Mesendoderm (in vitro differentiated cells): ENCODE results near the gene R3HCC1L.
"Not testable (repeated sequence)": the region's sequence is repeated elsewhere in the genome, so short reads cannot be mapped to it uniquely, and the experiment has no call there.

Experiments
- DNase-seq: peaks from one replicate; pipeline ENCODE4 v3.0.0; 2013
- H2AK5ac ChIP-seq: 2 replicates; pipeline ENCODE4 v1.6.1; 2013; ENCODE audit warnings: low read length, inconsistent platforms
- H2BK120ac ChIP-seq: 2 replicates; pipeline ENCODE4 v1.6.1; 2013; ENCODE audit warnings: low read depth, mild to moderate bottlenecking, low read length, moderate library complexity, mixed read lengths
- H2BK15ac ChIP-seq: replicated peaks from 2 replicates; pipeline ENCODE4 v1.6.1; 2013; ENCODE audit warnings: low read depth, mild to moderate bottlenecking, moderate library complexity
- H2BK5ac ChIP-seq: 2 replicates; pipeline ENCODE4 v1.6.1; 2013; ENCODE audit warnings: low read length, inconsistent platforms
- H3K18ac ChIP-seq: 2 replicates; pipeline ENCODE4 v1.6.1; 2013; ENCODE audit warnings: mild to moderate bottlenecking, low read length, mixed read lengths
- H3K23ac ChIP-seq: one replicate; pipeline ENCODE4 v1.6.1; 2013; ENCODE audit warnings: low read length
- H3K27ac ChIP-seq: 2 replicates; pipeline ENCODE4 v1.5.1; 2013; ENCODE audit warnings: low read depth, mild to moderate bottlenecking, inconsistent platforms, low read length, moderate library complexity
- H3K27me3 ChIP-seq: 2 replicates; pipeline ENCODE4 v1.6.1; 2013; ENCODE audit warnings: low read length, control low read depth, mild to moderate bottlenecking, inconsistent platforms; ENCODE audit not compliant: insufficient read depth, poor library complexity
- H3K36me3 ChIP-seq: 2 replicates; pipeline ENCODE4 v1.6.1; 2013; ENCODE audit warnings: low read length, inconsistent platforms; ENCODE audit not compliant: control insufficient read depth, insufficient read depth
- H3K4ac ChIP-seq: one replicate; pipeline ENCODE4 v1.6.1; 2013; ENCODE audit warnings: low read depth, mild to moderate bottlenecking, low read length, moderate library complexity
- H3K4me1 ChIP-seq: 2 replicates; pipeline ENCODE4 v1.6.1; 2013; ENCODE audit warnings: low read depth, low read length, inconsistent platforms; ENCODE audit not compliant: control insufficient read depth
- H3K4me2 ChIP-seq: 2 replicates; pipeline ENCODE4 v1.6.1; 2013; ENCODE audit warnings: low read length
- H3K4me3 ChIP-seq: 2 replicates; pipeline ENCODE4 v1.5.1; 2013; ENCODE audit warnings: mild to moderate bottlenecking, low read length
- H3K56ac ChIP-seq: one replicate; pipeline ENCODE4 v1.6.1; 2013; ENCODE audit warnings: low read length
- H3K79me1 ChIP-seq: 2 replicates; pipeline ENCODE4 v1.6.1; 2013; ENCODE audit warnings: low read length, inconsistent platforms
- H3K79me2 ChIP-seq: 2 replicates; pipeline ENCODE4 v1.6.1; 2013; ENCODE audit warnings: mild to moderate bottlenecking, low read length; ENCODE audit not compliant: control insufficient read depth, insufficient read depth
- H3K9ac ChIP-seq: 2 replicates; pipeline ENCODE4 v1.6.1; 2013; ENCODE audit warnings: low read length, inconsistent platforms
- H4K5ac ChIP-seq: one replicate; pipeline ENCODE4 v1.6.1; 2013; ENCODE audit warnings: low read length
- H4K8ac ChIP-seq: one replicate; pipeline ENCODE4 v1.6.1; 2013; ENCODE audit warnings: low read depth, mild to moderate bottlenecking, control low read depth, low read length, moderate library complexity
- WGBS: extraction: QIAGEN DNeasy Blood & Tissue Kit; methylation state at CpG from one replicate; pipeline ENCODE4 v1.1.7; 2013; ENCODE audit warnings: low lambda C conversion rate, missing lambda C conversion rate; ENCODE audit not compliant: insufficient coverage; ENCODE audit errors: extremely low coverage; 5-methylcytosine and 5-hydroxymethylcytosine counted together

Gene R3HCC1L

DNA sequence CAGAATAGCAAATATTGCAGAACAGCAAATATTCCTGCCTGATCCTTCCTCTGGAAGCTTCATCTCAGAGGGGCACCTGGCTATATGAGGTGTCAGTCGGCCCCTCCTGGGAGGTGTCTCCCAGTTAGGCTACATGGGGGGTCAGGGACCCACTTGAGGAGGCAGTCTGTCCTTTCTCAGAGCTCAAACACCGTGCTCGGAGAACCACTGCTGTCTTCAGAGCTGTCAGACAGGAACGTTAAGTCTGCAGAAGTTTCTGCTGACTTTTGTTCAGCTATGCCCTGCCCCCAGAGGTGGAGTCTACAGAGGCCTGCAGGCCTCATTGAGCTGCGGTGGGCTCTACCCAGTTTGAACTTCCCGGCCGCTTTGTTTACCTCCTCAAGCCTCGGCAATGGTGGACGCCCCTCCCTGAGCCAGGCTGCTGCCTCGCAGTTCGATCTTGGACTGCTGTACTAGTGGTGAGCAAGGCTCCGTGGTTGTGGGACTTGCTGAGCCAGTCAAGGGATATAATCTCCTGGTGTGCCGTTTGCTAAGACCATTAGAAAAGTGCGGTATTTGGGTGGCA, 48.0 kb downstream of the R3HCC1L start:
- H3K18ac ChIP-seq, H3K79me2 ChIP-seq, H3K4me3 ChIP-seq, H3K56ac ChIP-seq, H3K9ac ChIP-seq, H3K27ac ChIP-seq, H3K4me1 ChIP-seq, H4K8ac ChIP-seq, H2AK5ac ChIP-seq, H3K4me2 ChIP-seq, H3K79me1 ChIP-seq, H2BK5ac ChIP-seq, H3K4ac ChIP-seq, H2BK120ac ChIP-seq, H4K5ac ChIP-seq, H3K27me3 ChIP-seq, DNase-seq, H2BK15ac ChIP-seq, H3K23ac ChIP-seq, H3K36me3 ChIP-seq: not testable (repeated sequence)
- WGBS: no CpG with 5 or more reads among the region's 14 CpGs

DNA sequence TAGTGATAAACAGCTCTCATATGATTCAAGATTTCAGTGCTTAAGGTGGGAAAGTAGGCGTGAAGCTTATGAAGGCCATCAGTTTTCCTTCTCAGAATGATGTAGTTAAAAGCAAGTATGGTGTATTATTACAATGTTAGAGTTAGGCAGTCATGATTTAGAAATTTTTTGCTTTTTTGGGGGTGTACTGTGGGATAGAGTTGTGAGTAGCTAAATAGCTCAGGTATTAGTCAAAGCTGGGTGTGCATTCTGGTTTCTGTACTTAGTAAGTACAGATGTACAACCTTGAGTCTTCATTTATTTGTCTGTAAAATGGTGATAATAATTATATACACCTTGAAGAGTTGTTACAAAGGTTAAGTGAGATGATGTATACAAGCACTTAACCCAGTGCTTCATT, 52.2 kb downstream of the R3HCC1L start:
- H4K8ac ChIP-seq: no peak overlapping the region
- H2BK120ac ChIP-seq: no peak overlapping the region
- H3K27me3 ChIP-seq: no peaks in the 10 kb centered on the region
- no peak overlapping the region for H3K4ac ChIP-seq
- no CpG with 5 or more reads among the region's 1 CpG for WGBS
- H3K18ac ChIP-seq: no peak overlapping the region
- no peaks in the 10 kb centered on the region for H3K79me1 ChIP-seq
- H3K9ac ChIP-seq: no peak overlapping the region
- H3K4me3 ChIP-seq: no peak overlapping the region
- H3K79me2 ChIP-seq: no peaks in the 10 kb centered on the region
- no peak for DNase-seq
- no peaks in the 10 kb centered on the region for H3K4me1 ChIP-seq
- H3K36me3 ChIP-seq: no peaks in the 10 kb centered on the region
- H3K23ac ChIP-seq: no peak overlapping the region
- H4K5ac ChIP-seq: no peak overlapping the region
- H2AK5ac ChIP-seq: no peak overlapping the region
- no peak overlapping the region for H3K4me2 ChIP-seq
- H3K27ac ChIP-seq: no peak overlapping the region
- no peak overlapping the region for H3K56ac ChIP-seq
- H2BK15ac ChIP-seq: no peak overlapping the region
- H2BK5ac ChIP-seq: no peak overlapping the region

DNA sequence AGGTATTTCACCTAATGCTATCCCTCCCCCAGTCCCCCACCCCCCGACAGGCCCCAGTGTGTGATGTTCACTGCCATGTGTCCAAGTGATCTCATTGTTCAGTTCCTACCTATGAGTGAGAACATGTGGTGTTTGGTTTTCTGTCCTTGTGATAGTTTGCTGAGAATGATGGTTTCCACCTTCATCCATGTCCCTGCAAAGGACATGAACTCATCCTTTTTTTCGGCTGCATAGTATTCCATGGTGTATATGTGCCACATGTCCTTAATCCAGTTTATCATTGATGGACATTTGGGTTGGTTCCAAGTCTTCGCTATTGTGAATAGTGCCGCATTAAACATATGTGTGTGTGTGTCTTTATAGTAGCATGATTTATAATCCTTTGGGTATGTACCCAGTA, 56.3 kb downstream of the R3HCC1L start:
- H4K8ac ChIP-seq, H3K79me1 ChIP-seq, H2BK120ac ChIP-seq, H3K4ac ChIP-seq, H3K18ac ChIP-seq, H3K4me2 ChIP-seq, H2BK5ac ChIP-seq, H3K27ac ChIP-seq, H3K36me3 ChIP-seq, H3K9ac ChIP-seq, DNase-seq, H3K56ac ChIP-seq, H3K4me1 ChIP-seq, H4K5ac ChIP-seq, H2BK15ac ChIP-seq, H3K23ac ChIP-seq, H3K4me3 ChIP-seq, H2AK5ac ChIP-seq, H3K79me2 ChIP-seq, H3K27me3 ChIP-seq: not testable (repeated sequence)
- no CpG with 5 or more reads among the region's 4 CpGs for WGBS

DNA sequence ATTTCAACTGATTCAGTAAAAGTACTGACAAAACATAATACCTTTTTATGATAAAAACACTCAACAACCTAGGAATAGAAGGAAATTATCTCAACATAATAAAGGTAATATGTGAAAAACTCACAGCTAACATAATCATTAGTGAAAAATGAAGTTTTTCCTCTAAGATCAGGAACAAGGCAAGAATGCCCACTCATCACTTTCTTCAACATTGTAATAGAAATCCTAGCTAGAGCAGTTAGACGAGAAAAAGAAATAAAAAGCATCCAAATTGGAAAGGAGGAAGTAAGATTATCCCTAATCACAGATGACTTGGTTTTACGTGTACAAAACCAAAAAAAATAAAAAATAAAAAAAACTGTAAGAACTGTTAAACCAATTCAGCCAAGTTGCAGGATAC, 58.6 kb downstream of the R3HCC1L start:
- H2AK5ac ChIP-seq: no peak overlapping the region
- H3K18ac ChIP-seq: no peak overlapping the region
- WGBS: no CpG with 5 or more reads among the region's 2 CpGs
- no peak overlapping the region for H3K4me2 ChIP-seq
- H3K79me1 ChIP-seq: no peaks in the 10 kb centered on the region
- H4K5ac ChIP-seq: no peak overlapping the region
- no peaks in the 10 kb centered on the region for H3K36me3 ChIP-seq
- no peak overlapping the region for H3K23ac ChIP-seq
- H2BK5ac ChIP-seq: no peak overlapping the region
- no peaks in the 10 kb centered on the region for H3K27me3 ChIP-seq
- no peak overlapping the region for H4K8ac ChIP-seq
- no peaks in the 10 kb centered on the region for H3K79me2 ChIP-seq
- no peak for DNase-seq
- no peak overlapping the region for H3K9ac ChIP-seq
- no peak overlapping the region for H3K4ac ChIP-seq
- no peak overlapping the region for H3K27ac ChIP-seq
- H2BK15ac ChIP-seq: no peak overlapping the region
- no peak overlapping the region for H2BK120ac ChIP-seq
- no peaks in the 10 kb centered on the region for H3K4me1 ChIP-seq
- H3K56ac ChIP-seq: no peak overlapping the region
- no peak overlapping the region for H3K4me3 ChIP-seq

DNA sequence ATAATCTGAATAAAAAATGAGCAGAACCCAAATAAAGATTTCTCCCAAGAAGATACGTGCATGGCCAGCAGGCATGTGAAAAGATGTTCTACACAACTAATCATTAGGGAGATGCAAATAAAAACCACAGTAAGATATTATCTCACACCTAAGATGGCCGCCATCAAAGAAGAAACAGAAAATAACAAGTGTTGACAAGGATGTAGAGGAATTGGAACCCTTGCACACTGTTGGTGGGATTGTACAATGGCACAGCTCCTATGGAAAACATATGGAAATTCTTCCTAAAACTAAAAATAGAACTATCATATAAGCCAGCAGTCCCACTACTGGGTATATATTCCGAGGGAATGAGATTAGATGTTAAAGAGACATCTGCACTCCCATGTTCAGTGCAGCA, 60.2 kb downstream of the R3HCC1L start:
- H3K4me3 ChIP-seq: no peak overlapping the region
- no peaks in the 10 kb centered on the region for H3K4me1 ChIP-seq
- H4K5ac ChIP-seq: no peak overlapping the region
- H2BK120ac ChIP-seq: no peak overlapping the region
- no peaks in the 10 kb centered on the region for H3K79me1 ChIP-seq
- no peak for DNase-seq
- no peak overlapping the region for H2BK5ac ChIP-seq
- no peak overlapping the region for H2AK5ac ChIP-seq
- no peaks in the 10 kb centered on the region for H3K27me3 ChIP-seq
- WGBS: no CpG with 5 or more reads among the region's 3 CpGs
- no peak overlapping the region for H3K4ac ChIP-seq
- H3K9ac ChIP-seq: no peak overlapping the region
- no peak overlapping the region for H3K18ac ChIP-seq
- H3K56ac ChIP-seq: no peak overlapping the region
- H3K4me2 ChIP-seq: no peak overlapping the region
- no peak overlapping the region for H3K23ac ChIP-seq
- no peak overlapping the region for H2BK15ac ChIP-seq
- no peak overlapping the region for H3K27ac ChIP-seq
- H3K79me2 ChIP-seq: no peaks in the 10 kb centered on the region
- H4K8ac ChIP-seq: no peak overlapping the region
- no peaks in the 10 kb centered on the region for H3K36me3 ChIP-seq

DNA sequence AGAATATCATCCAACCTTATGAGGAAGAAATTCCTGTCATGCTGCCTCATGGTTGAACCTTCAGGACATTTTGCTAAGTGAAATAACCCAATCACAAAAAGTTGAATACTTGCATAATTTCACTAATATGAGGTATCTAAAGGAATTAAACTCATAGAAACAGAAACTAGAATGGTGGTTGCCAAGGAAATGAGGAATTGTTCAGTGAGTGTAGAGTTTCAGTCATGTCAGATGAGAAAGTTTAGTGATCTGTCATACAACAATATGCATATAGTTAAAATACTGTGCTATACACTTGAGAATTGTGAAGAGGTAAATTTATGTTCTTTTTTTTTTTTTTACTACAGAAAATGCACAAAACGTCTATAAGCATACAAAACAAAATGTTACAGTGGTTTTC, 60.7 kb downstream of the R3HCC1L start:
- no peak for DNase-seq
- H4K5ac ChIP-seq: no peak overlapping the region
- H3K9ac ChIP-seq: no peak overlapping the region
- no peaks in the 10 kb centered on the region for H3K36me3 ChIP-seq
- H3K79me1 ChIP-seq: no peaks in the 10 kb centered on the region
- H3K27me3 ChIP-seq: no peaks in the 10 kb centered on the region
- no peak overlapping the region for H3K18ac ChIP-seq
- H3K4ac ChIP-seq: no peak overlapping the region
- H3K56ac ChIP-seq: no peak overlapping the region
- no peak overlapping the region for H2BK5ac ChIP-seq
- no peak overlapping the region for H4K8ac ChIP-seq
- H2AK5ac ChIP-seq: no peak overlapping the region
- H3K79me2 ChIP-seq: no peaks in the 10 kb centered on the region
- H3K4me3 ChIP-seq: no peak overlapping the region
- no peak overlapping the region for H3K27ac ChIP-seq
- no CpG with 5 or more reads among the region's 1 CpG for WGBS
- H2BK15ac ChIP-seq: no peak overlapping the region
- H2BK120ac ChIP-seq: no peak overlapping the region
- H3K4me1 ChIP-seq: no peaks in the 10 kb centered on the region
- no peak overlapping the region for H3K23ac ChIP-seq
- H3K4me2 ChIP-seq: no peak overlapping the region
